Retinal pigment epithelial cell (primary cell): Measurements from ENCODE around the gene KCNQ1.

Source experiments
- DNase-seq: peaks from one replicate; pipeline ENCODE4 v3.0.0-alpha.2; 2010; ENCODE audit warnings: low read depth
- H3K4me3 ChIP-seq: 2 replicates; pipeline ENCODE4 v1.5.1; 2011; ENCODE audit warnings: mild to moderate bottlenecking, low read length, control low read depth, moderate library complexity
- TF ChIP-seq, protein P1 (sequence below): conservative IDR thresholded peaks from 2 replicates; pipeline ENCODE4 v1.5.1; 2011; ENCODE audit warnings: low read depth, low read length, control low read depth, inconsistent platforms

KCNQ1 gene

DNA sequence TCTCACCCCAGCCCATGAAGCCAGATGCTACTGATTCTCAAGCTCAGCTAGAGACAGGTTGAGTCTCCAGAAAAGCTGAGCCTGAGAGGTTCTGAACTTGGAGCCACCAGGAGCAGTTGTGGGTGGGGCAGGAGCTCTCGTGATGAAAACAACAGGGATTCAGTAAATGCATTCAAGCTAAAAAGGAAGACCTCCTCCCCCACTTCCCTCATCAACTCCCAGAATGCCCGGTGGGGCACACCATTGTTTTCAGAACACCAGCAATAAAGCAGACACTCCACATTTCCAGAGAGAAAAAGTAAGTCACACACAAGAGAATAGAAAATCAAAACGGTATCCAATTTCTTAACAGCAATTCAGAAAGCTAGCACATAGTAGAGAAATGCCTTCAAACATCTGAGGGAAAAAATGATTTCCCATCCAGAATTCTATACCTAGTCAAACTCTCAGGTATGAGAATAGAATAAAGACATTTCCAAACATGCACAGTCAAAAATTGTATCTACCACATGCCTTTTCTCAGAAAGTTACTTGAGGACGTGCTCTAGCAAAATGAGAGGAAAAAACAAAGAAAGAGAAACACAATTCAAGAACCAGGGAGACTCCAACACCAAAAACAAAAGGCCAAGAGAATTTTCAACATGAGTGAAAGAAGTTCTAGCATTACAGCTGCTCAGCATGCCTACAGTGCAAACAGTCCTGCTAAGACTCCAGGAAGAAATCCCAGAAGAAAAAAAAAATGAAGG lies 383.9 kb downstream of the KCNQ1 start:
- TF ChIP-seq, protein P1, sequence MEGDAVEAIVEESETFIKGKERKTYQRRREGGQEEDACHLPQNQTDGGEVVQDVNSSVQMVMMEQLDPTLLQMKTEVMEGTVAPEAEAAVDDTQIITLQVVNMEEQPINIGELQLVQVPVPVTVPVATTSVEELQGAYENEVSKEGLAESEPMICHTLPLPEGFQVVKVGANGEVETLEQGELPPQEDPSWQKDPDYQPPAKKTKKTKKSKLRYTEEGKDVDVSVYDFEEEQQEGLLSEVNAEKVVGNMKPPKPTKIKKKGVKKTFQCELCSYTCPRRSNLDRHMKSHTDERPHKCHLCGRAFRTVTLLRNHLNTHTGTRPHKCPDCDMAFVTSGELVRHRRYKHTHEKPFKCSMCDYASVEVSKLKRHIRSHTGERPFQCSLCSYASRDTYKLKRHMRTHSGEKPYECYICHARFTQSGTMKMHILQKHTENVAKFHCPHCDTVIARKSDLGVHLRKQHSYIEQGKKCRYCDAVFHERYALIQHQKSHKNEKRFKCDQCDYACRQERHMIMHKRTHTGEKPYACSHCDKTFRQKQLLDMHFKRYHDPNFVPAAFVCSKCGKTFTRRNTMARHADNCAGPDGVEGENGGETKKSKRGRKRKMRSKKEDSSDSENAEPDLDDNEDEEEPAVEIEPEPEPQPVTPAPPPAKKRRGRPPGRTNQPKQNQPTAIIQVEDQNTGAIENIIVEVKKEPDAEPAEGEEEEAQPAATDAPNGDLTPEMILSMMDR: no peak
- no peak for DNase-seq
- H3K4me3 ChIP-seq: no peak overlapping the region

DNA sequence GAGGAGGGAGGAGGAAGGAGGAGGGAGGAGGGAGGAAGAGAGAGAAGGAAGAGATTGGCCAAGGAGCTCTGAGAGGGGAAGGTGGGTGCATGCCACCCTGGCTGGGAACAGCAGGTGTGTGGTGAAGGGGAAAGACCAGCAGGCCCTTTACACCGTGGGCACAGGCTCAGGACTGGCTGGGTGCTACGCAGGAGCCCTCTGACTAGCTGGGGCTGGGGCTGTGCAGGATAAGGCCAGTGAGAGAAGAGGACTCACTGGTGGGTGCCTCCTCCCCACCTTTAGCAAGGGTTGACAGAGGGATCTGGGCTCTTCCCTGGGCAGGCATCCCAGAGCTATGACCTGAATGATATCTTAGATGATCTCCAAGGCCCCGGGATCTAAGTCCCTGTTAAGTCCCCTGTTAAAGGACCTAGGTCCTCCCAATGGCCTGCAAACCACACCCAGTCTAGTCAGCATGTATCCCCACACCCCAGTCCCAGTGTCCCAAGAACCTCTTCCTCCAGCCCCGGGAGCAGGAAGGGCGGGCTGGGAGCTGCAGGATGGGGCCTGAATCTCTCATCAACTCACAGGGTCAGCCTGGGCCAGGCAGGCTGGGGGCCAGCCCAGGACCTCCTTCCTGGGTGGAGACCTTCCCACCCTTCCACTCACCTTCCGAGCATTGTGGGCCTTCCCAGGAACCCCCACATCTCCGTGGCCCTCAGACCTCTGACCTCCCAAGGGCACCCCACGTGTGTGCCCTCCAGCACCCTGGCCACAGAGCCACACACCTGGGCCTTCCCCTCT lies 385.4 kb downstream of the KCNQ1 start:
- no peak overlapping the region for H3K4me3 ChIP-seq
- no peak for DNase-seq
- TF ChIP-seq, protein P1: no peak

DNA sequence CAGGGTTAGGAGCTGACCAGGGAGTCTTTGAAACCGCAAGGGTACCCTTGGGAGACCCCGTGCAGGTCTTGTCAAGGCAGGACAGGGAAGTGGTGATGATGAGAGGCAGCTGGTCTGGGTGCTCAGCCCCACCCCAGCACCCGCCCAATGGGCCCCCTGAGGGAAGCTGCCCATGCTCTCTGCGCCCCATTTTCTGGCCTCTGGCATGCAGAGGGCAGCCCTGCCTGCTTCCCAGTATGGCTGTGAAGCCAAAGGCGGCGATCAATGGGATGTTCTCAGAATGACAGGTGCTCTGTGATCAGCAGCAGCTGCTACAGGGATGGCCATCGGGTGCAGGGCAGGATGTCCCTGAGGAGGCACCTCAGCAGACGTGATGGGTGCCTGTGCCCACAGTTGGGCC lies 386.1 kb downstream of the KCNQ1 start:
- no peak overlapping the region for H3K4me3 ChIP-seq
- TF ChIP-seq, protein P1: no peak

DNA sequence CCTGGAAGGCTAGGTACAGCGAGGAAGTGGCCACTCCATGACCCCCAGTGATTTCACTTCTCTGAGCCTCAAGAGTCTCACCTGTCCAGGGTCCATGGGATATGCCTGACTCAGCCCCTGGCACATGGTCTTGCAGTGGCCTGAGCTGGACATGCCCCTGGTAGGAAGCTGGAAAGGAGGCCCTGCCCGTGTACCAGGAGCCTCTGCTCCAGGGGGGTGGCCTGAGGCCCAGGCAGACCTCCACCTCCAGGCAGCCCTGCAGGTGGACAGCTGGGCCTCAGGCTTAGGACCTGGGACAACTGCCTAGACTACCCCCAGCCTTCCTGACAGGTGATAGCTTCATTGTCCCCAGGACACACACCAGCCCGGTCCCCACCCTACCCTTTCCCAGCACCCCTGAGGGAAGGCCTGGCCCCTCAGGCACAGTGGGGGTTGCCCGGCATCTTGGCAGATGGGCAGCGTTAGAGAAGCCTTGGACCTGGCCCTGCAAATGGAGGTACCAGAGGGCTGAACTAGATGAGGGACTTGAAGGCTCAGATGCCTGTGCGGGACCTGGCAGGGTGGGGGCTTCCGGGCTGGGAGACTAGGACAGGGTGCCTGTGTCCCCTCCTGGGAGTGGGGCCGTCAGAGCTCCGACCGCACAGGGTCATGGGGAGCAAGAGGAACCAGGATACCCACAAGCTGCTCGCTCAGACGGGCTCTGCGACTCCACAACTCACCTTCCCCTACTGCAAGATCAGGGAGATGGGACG lies 387.1 kb downstream of the KCNQ1 start:
- DNase-seq: no peak
- no peak overlapping the region for H3K4me3 ChIP-seq
- TF ChIP-seq, protein P1: no peak

More for the DNA sequence above, 386.1 kb downstream of the KCNQ1 start:
- DNase-seq: no peak

DNA sequence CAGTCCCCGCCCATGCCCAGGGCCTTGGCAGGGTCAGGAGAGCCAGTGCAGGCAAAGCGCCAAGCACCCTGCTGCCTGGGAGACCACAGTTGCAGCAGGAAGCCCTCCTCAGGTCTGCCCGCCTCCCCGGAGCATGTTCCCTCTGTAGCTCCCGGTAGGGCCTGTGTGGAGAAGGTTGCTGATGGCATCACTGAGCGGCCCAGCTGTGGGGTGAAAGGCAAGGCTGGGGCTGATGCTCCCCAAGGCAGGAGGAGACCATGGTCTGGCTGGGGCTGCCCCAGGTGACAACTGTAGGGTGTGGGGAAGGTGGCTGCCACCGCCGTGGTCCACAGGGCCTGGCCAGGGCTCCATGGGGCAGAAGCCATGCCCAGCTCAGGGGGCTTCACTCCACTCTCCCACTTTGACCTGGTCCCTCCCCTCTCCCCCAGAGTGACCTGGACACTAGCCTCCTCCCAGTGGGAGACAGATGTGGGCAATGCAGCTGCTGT lies 387.8 kb downstream of the KCNQ1 start:
- DNase-seq: no peak
- TF ChIP-seq, protein P1: no peak
- no peak overlapping the region for H3K4me3 ChIP-seq

DNA sequence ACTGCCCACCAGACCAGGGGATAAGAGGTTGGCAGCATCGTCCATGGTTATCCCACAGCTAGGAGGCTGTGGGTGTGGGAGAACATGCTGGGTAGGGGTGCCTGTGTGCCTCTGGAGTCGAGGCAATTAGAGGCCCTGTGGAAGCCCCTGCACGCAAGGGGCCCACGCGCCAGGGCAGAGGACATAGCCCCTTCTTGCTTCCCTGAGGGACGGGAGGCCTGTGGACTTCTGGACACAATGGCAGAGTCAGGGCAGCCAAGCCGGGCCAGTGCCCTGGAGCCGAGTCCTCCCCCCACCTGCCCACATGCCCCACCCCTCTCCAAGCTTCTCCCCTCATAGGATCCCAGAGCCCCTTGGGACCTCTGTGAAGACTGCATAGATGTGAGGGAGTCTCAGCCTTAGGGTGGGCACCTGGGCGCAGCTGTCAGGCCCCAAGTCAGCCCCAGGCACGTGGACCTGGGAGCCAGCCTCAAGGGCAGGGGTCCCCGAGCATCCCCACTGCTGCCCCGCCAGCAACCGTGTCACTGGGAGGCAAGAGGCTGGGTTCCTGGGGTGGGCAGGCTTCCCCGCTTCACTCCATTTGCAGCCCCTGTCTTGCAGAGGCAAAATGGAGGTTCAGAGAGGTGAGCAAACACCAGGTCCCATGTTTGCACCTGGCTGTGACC lies 388.4 kb downstream of the KCNQ1 start:
- H3K4me3 ChIP-seq: no peak overlapping the region
- TF ChIP-seq, protein P1: no peak
- no peak for DNase-seq
